NB4 (cell line): ENCODE data around the gene AOAH.

Experiments used
- MYC ChIP-seq: IDR thresholded peaks from 2 replicates; pipeline ENCODE4 v1.6.1; 2011; ENCODE audit warnings: low read depth, low read length
- POLR2A ChIP-seq: IDR thresholded peaks from 2 replicates; pipeline ENCODE4 v1.6.1; 2011; ENCODE audit warnings: mild to moderate bottlenecking; ENCODE audit not compliant: insufficient read length; ENCODE audit errors: extremely low read depth
- TF ChIP-seq, protein P1 (sequence below): IDR thresholded peaks from one replicate; pipeline ENCODE4 v1.5.1; 2012; ENCODE audit warnings: low read depth, low read length
- TF ChIP-seq, protein P2 (sequence below): IDR thresholded peaks from 2 replicates; pipeline ENCODE4 v1.6.1; 2011; ENCODE audit warnings: low read depth, low read length

DNA sequence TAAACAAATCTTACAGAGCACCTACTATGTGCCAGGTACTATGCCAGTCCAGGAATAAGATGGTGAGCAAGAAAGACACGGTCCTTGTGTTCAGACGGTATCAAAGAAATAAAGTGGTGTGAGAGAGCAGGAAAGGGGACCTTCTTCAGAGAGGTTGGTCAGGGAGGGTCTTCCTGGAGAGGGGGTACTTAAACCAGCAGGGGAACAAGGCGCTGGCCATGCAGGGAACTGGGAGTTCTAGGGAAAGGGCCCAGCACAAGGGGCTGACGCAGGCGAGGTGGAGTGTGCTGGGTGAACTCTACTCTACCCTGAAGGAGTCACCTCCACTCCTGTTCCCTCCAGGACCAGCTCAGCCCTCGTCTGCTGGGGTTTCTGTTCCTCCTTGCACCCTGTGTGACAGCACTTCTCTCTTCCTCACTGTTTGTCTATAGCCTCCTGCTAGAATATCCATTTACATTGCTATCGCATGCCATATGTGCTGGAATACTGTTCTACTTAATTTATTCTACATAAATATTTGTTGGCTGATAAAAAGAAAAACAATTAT is 73.5 kb downstream of the AOAH start:
- TF ChIP-seq, protein P1, sequence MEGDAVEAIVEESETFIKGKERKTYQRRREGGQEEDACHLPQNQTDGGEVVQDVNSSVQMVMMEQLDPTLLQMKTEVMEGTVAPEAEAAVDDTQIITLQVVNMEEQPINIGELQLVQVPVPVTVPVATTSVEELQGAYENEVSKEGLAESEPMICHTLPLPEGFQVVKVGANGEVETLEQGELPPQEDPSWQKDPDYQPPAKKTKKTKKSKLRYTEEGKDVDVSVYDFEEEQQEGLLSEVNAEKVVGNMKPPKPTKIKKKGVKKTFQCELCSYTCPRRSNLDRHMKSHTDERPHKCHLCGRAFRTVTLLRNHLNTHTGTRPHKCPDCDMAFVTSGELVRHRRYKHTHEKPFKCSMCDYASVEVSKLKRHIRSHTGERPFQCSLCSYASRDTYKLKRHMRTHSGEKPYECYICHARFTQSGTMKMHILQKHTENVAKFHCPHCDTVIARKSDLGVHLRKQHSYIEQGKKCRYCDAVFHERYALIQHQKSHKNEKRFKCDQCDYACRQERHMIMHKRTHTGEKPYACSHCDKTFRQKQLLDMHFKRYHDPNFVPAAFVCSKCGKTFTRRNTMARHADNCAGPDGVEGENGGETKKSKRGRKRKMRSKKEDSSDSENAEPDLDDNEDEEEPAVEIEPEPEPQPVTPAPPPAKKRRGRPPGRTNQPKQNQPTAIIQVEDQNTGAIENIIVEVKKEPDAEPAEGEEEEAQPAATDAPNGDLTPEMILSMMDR: no peak
- TF ChIP-seq MYC (no peak), POLR2A (no peak)
- TF ChIP-seq, protein P2, sequence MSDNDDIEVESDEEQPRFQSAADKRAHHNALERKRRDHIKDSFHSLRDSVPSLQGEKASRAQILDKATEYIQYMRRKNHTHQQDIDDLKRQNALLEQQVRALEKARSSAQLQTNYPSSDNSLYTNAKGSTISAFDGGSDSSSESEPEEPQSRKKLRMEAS: no peak
